HK-2 (cell line): ENCODE results near the gene MBOAT2.

ENCODE experiments used
- DNase-seq: peaks from one replicate; pipeline ENCODE4 v3.0.0-alpha.2; 2018; ENCODE audit not compliant: unreplicated experiment

MBOAT2 gene

GRCh38 chr2:8858264-8858663 is 145.2 kb downstream of the MBOAT2 start:
- DNase-seq, result no peak

GRCh38 chr2:8857709-8858108 is 145.8 kb downstream of the MBOAT2 start:
- DNase-seq, result no peak

GRCh38 chr2:8856176-8856575 is 147.3 kb downstream of the MBOAT2 start:
- no peak for DNase-seq

- no peak for DNase-seq
These were observed 148.5 kb downstream of the MBOAT2 start for GRCh38 chr2:8855010-8855409.

- DNase-seq, result no peak
These were observed 150.1 kb downstream of the MBOAT2 start for GRCh38 chr2:8853426-8853825.

GRCh38 chr2:8851811-8852560 is 151.5 kb downstream of the MBOAT2 start:
- no peak for DNase-seq

- DNase-seq, result no peak
These were observed 152.5 kb downstream of the MBOAT2 start for GRCh38 chr2:8850845-8851487.

- no peak for DNase-seq
These were observed 154.2 kb downstream of the MBOAT2 start for GRCh38 chr2:8849327-8849726.

- DNase-seq, result no peak
These were observed 155.0 kb downstream of the MBOAT2 start for GRCh38 chr2:8848328-8849100.

- DNase-seq, result no peak
These were observed 156.1 kb downstream of the MBOAT2 start for GRCh38 chr2:8847400-8847799.

GRCh38 chr2:8841932-8842331 is 161.6 kb downstream of the MBOAT2 start:
- DNase-seq, result no peak

GRCh38 chr2:8840475-8841091 is 162.9 kb downstream of the MBOAT2 start:
- DNase-seq, result no peak

GRCh38 chr2:8839189-8839965 is 164.1 kb downstream of the MBOAT2 start:
- no peak for DNase-seq

- no peak for DNase-seq
These were observed 165.7 kb downstream of the MBOAT2 start for GRCh38 chr2:8837795-8838140.

- peak; percentile 86 for DNase-seq
These were observed 166.3 kb downstream of the MBOAT2 start, which contains the start of gene KIDINS220 for GRCh38 chr2:8836971-8837794. Gene KIDINS220 (minus strand): TSS chr2:8837613. CDS start chr2:8827093, 10,520 bp downstream.

GRCh38 chr2:8835279-8835678 is 168.2 kb downstream of the MBOAT2 start:
- no peak for DNase-seq

GRCh38 chr2:8833853-8834252 is 169.6 kb downstream of the MBOAT2 start:
- DNase-seq, result no peak

- no peak for DNase-seq
These were observed 172.0 kb downstream of the MBOAT2 start for GRCh38 chr2:8831516-8831915.

- no peak for DNase-seq
These were observed 175.8 kb downstream of the MBOAT2 start for GRCh38 chr2:8827729-8828128.

- no peak for DNase-seq
These were observed 181.3 kb downstream of the MBOAT2 start for GRCh38 chr2:8822218-8822617.
